Coronary artery (tissue), 2 donors: Measurements from ENCODE around the gene RNU6-7.

Experiments used
- DNase-seq: peaks from one replicate; pipeline ENCODE4 v3.0.0-alpha.2; 2017; ENCODE audit warnings: low spot score
- H3K27ac ChIP-seq, 2 donors: fragments of 200-600 bp; sonication (generic); one replicate each; pipeline ENCODE4 v1.5.1; 2016 to 2019
- H3K4me3 ChIP-seq: fragments of 200-600 bp; sonication (generic); 2 replicates; pipeline ENCODE4 v1.5.1; 2016; ENCODE audit warnings: mild to moderate bottlenecking, moderate library complexity
- CTCF ChIP-seq: fragments of 200-600 bp; sonication (generic); IDR thresholded peaks from one replicate; pipeline ENCODE4 v1.5.1; 2019; ENCODE audit warnings: antibody characterized with exemption

Gene RNU6-7

GRCh38 chr14:32183151-32184058, 18.4 kb upstream of the RNU6-7 start:
- H3K27ac ChIP-seq: no peak overlapping the region
- no peak overlapping the region for H3K4me3 ChIP-seq
- DNase-seq: no peak
- TF ChIP-seq CTCF: no peak

GRCh38 chr14:32185097-32185496, 16.7 kb upstream of the RNU6-7 start:
- DNase-seq: no peak
- Histone ChIP-seq H3K27ac (no peak overlapping the region), H3K4me3 (no peak overlapping the region)
- no peak for TF ChIP-seq CTCF

- no peak overlapping the region for H3K27ac ChIP-seq
- TF ChIP-seq CTCF: no peak
- H3K4me3 ChIP-seq: no peak overlapping the region
- DNase-seq: no peak
Observed at GRCh38 chr14:32186248-32186647, 15.6 kb upstream of the RNU6-7 start.

- no peak for TF ChIP-seq CTCF
- DNase-seq: no peak
- no peak overlapping the region for H3K27ac ChIP-seq
- H3K4me3 ChIP-seq: no peak overlapping the region
Observed at GRCh38 chr14:32189811-32190210, 12.0 kb upstream of the RNU6-7 start.

- TF ChIP-seq CTCF: no peak
- Histone ChIP-seq H3K27ac (no peak overlapping the region), H3K4me3 (no peak overlapping the region)
- DNase-seq: no peak
Observed at GRCh38 chr14:32190673-32191072, 11.2 kb upstream of the RNU6-7 start.

- no peak for DNase-seq
- no peak for TF ChIP-seq CTCF
- Histone ChIP-seq H3K27ac (no peak overlapping the region), H3K4me3 (no peak overlapping the region)
Observed at GRCh38 chr14:32192712-32193373, 9.0 kb upstream of the RNU6-7 start.
